Activated CD4-positive, alpha-beta T cell treated with anti-CD3 and anti-CD28 coated beads for 36 hours (primary cell): ENCODE results near the gene DCLK2. TPM values are rescaled to one million over a fixed set of nuclear protein-coding genes. Genes with fewer than 3 reads are reported as not detected.
A peak's percentile ranks its signal among the peaks of the same experiment; 100 is the strongest.

Source experiments
- ATAC-seq: fragments of 200-7000 bp; cut with Tn5 transposase; one replicate; pipeline ENCODE4 v1.10.0; 2021; ENCODE audit warnings: mild to moderate bottlenecking, moderate library complexity
- CTCF ChIA-PET: fragments of 350-600 bp; sonication (Branson Sonifier 250); formaldehyde crosslinking; loops from one replicate; lab custom pipeline; 2021; ENCODE audit warnings: antibody characterized with exemption; lab: Charles Lee
- POLR2A ChIA-PET: fragments of 350-600 bp; sonication (Branson Sonifier 250); formaldehyde crosslinking; loops from one replicate; lab custom pipeline; 2021; ENCODE audit warnings: antibody characterized with exemption, inconsistent platforms; lab: Charles Lee
- DNase-seq: peaks from one replicate; pipeline ENCODE4 v3.0.0-alpha.2; 2020
- H3K27ac Mint-ChIP-seq: one replicate; pipeline ENCODE4 v1.8.0; 2021; ENCODE audit warnings: mixed read lengths
- H3K27me3 Mint-ChIP-seq: one replicate; pipeline ENCODE4 v1.8.0; 2021; ENCODE audit warnings: mixed read lengths
- H3K36me3 Mint-ChIP-seq: one replicate; pipeline ENCODE4 v1.8.0; 2021; ENCODE audit warnings: low read depth, mixed read lengths
- H3K4me1 Mint-ChIP-seq: one replicate; pipeline ENCODE4 v1.8.0; 2021; ENCODE audit warnings: mixed read lengths
- H3K4me3 Mint-ChIP-seq: one replicate; pipeline ENCODE4 v1.8.0; 2021; ENCODE audit warnings: mild to moderate bottlenecking, moderate library complexity, mixed read lengths
- H3K9me3 Mint-ChIP-seq: one replicate; pipeline ENCODE4 v1.8.0; 2021; ENCODE audit warnings: low read depth, mixed read lengths
- intact Hi-C, 2 experiments: fragments of 100-400 bp; cut with DNase I in 1 of 2; cut with micrococcal nuclease in 1 of 2; formaldehyde crosslinking; loops; one replicate each; pipeline versions ENCODE4 v1.14.2 to v1.15.1; 2022 to 2024; cut with DNase I, micrococcal nuclease
- total RNA-seq, 2 experiments: library from RNA; stranded (reverse); gene quantifications; one replicate each; pipeline ENCODE4 v1.2.3, GENCODE V29; 2021

The DCLK2 gene
- total RNA-seq, 2 experiments from 2014 or later: not detected

DNA sequence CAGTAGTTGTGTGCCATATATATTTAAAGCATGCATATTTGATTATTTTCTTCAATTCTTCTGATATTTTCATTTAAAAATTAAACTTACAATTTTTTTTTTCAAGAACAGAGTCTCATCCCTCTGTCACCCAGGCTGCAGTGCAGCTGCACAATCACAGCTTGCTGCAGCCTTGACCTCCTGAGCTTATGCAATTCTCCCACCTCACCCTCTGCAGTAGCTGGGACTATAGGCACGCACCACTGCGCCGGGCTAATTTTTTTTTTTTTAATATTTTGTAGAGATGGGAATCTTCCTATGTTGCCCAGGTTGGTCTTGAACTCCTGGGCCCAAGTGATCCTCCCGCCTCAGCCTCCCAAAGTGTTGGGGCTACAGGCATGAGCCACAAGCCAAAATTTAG is 5.8 kb upstream of the DCLK2 start:
- Mint-ChIP-seq H3K4me1 (no peaks in the 10 kb centered on the region), H3K9me3 (no peaks in the 10 kb centered on the region), H3K4me3 (no peak overlapping the region), H3K27me3 (peaks cover 27% of the 10 kb centered on the region), H3K36me3 (no peaks in the 10 kb centered on the region), H3K27ac (no peak overlapping the region)
- DNase-seq (no peak), ATAC-seq (no peak)
- intact Hi-C loops: no loop called here
- CTCF ChIA-PET: no interaction called here
- POLR2A ChIA-PET: no interaction called here

DNA sequence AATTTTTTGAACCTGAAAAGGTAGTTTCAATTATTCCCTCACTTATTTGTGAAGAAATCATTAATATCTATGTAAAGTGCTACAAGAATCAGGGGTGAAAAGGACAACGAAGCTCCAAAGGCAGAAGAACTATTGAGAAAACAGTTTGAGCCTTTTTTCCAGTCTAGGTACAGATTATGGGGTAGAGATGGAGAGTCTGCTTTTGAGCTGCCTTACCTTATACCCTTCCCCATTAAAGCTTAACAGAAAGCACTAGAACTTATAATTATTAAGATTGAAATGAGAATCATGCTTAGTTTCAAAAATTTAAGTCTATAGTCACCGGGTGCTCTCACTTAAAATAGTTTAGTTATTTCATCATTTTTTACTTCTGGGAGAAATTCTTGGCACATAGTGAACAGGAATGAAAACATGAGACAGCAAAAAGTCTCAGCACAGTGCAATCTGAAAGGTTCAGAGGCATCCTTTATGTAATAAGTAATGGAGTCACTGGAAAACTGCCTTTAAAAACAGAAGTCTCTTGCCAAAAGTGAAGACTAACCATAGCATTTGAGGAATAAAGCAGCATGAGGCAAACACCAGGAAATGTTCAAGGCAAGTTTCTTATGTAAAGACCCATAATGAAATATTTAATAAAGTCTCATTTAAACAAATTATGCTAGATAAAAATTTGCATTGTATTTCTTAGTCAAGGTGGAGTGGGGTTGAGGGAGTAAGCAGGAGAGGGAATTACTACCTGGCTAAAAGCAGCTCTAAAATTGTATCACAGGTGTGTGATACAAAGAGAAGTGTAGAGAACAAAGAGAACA is 5.1 kb upstream of the DCLK2 start:
- intact Hi-C loops: no loop called here
- ChIA-PET CTCF (no interaction called here), POLR2A (no interaction called here)
- DNase-seq: no peak
- ATAC-seq: no peak
- Mint-ChIP-seq H3K9me3 (no peaks in the 10 kb centered on the region), H3K27ac (no peak overlapping the region), H3K36me3 (no peaks in the 10 kb centered on the region), H3K4me3 (no peak overlapping the region), H3K4me1 (no peaks in the 10 kb centered on the region), H3K27me3 (peaks cover 27% of the 10 kb centered on the region)

DNA sequence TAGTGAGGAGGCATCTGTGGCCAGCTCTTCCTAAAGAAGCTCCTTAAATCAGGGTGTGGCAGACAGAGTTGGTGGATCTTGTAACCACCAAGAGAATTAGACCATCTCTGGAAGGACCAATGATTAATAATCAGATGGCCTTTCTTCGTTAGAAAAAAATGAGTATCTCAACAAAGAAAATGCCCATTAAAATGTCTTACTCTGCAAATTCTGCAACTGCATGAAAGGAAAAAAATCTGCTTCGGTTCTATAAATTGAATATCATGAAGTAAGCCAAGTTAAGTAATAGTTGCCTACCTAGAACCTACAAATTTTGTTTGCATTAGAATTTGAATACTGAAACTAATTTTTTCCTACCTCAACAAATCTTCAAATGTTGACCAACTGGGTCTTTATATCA is 4.2 kb upstream of the DCLK2 start:
- Mint-ChIP-seq H3K27ac (no peak overlapping the region), H3K9me3 (no peaks in the 10 kb centered on the region), H3K4me3 (no peak overlapping the region), H3K36me3 (no peaks in the 10 kb centered on the region), H3K4me1 (no peaks in the 10 kb centered on the region), H3K27me3 (peaks cover 25% of the 10 kb centered on the region)
- ATAC-seq (no peak), DNase-seq (no peak)
- intact Hi-C loops: no loop called here
- ChIA-PET POLR2A (no interaction called here), CTCF (no interaction called here)

DNA sequence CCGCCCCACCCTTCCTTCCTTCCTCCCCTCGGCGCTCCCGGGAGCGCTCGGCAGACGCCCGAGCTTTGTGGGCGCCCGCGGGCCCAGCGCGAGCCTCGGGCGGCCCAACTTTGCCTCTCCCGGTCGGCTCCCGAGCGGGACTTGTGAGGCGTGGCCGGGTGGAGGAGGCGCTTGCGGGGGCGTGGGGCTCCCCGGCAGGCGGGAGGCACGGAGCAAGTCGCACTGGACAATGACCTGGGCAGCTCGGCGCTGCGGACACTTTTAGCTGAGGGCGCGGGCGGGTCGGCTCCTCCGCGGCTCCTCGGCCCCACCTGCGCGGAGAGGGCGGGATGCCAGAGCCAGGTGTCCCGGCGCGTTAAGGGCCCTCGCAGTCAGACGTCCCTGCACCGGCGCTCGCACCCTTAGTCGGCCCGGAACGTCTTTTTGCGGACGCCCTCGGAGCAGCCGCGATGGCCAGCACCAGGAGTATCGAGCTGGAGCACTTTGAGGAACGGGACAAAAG is 385 bp downstream of the DCLK2 start:
- peaks cover 41% of the 10 kb centered on the region for H3K27me3 Mint-ChIP-seq
- DNase-seq (peak; percentile 27), ATAC-seq (peak; percentile 39)
- no peak overlapping the region for H3K27ac Mint-ChIP-seq
- intact Hi-C loops: no loop called here
- POLR2A ChIA-PET: no interaction called here
- CTCF ChIA-PET: no interaction called here
- H3K4me3 Mint-ChIP-seq: peak overlapping the region; percentile 46
- H3K36me3 Mint-ChIP-seq: no peaks in the 10 kb centered on the region
- peaks cover 3% of the 10 kb centered on the region for H3K4me1 Mint-ChIP-seq
- H3K9me3 Mint-ChIP-seq: no peaks in the 10 kb centered on the region

DNA sequence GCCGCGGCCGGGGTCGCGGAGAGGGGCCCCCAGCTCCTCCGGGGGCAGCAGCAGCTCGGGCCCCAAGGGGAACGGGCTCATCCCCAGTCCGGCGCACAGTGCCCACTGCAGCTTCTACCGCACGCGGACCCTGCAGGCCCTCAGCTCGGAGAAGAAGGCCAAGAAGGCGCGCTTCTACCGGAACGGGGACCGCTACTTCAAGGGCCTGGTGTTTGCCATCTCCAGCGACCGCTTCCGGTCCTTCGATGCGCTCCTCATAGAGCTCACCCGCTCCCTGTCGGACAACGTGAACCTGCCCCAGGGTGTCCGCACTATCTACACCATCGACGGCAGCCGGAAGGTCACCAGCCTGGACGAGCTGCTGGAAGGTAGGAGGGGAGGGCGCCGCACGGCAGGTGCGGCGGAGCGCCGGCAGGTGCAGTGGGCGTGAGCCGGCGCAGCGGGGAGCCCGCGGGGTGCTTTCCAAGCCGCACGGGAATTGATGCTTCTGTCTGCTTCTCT is 886 bp downstream of the DCLK2 start:
- Mint-ChIP-seq H3K4me1 (peaks cover 3% of the 10 kb centered on the region), H3K27me3 (peaks cover 44% of the 10 kb centered on the region), H3K4me3 (peak overlapping the region; percentile 47), H3K9me3 (no peaks in the 10 kb centered on the region), H3K27ac (no peak overlapping the region), H3K36me3 (no peaks in the 10 kb centered on the region)
- CTCF ChIA-PET: no interaction called here
- DNase-seq: peak; percentile 46
- POLR2A ChIA-PET: no interaction called here
- peak; percentile 56 for ATAC-seq
- intact Hi-C loops: no loop called here

DNA sequence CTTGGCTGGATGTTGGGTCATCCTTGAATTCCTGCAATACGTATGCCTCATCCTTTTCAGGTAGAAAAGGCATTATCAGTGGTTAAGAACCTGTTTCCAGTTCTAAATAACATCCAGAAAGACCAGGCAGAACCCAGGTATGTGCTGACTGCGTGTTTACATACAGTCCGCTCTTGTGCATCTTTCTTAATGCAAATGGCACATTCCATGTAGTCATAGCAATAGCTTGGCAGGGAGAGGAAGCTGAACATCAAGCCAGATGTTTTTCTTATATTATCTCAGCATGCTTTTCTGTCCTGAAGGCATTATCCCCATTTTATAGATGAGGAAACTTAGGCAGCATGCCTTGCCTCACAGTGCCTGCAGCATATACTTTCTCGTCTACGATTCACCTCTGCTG is 2.1 kb downstream of the DCLK2 start:
- intact Hi-C loops: no loop called here
- Mint-ChIP-seq H3K9me3 (peaks cover 3% of the 10 kb centered on the region), H3K4me3 (no peak overlapping the region), H3K27me3 (peaks cover 48% of the 10 kb centered on the region), H3K36me3 (no peaks in the 10 kb centered on the region), H3K27ac (no peak overlapping the region), H3K4me1 (peaks cover 3% of the 10 kb centered on the region)
- ATAC-seq (no peak), DNase-seq (no peak)
- POLR2A ChIA-PET: no interaction called here
- CTCF ChIA-PET: no interaction called here

DNA sequence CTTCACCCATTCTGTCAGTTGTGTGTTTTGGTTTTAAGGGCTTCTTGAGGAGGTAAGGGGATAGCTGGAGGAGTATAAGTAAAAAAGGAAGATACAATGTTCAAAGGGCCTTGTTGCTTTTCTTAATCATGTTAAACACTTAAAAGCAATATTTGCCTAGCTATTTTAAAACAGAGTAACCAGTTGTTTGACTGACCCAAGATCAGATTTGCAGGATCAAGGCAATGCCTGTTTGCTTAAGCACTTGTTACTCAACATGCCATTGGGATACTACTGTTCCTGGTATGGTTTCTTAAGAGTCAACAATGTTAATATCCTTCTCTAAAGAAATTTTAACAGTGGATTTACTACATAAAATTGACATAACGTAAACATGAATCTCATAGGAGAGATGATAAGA is 2.6 kb downstream of the DCLK2 start:
- no peak for ATAC-seq
- Mint-ChIP-seq H3K4me1 (peaks cover 3% of the 10 kb centered on the region), H3K27me3 (peaks cover 43% of the 10 kb centered on the region), H3K36me3 (no peaks in the 10 kb centered on the region), H3K4me3 (no peak overlapping the region), H3K9me3 (peaks cover 3% of the 10 kb centered on the region), H3K27ac (no peak overlapping the region)
- intact Hi-C loops: no loop called here
- CTCF ChIA-PET: no interaction called here
- no peak for DNase-seq
- POLR2A ChIA-PET: no interaction called here

DNA sequence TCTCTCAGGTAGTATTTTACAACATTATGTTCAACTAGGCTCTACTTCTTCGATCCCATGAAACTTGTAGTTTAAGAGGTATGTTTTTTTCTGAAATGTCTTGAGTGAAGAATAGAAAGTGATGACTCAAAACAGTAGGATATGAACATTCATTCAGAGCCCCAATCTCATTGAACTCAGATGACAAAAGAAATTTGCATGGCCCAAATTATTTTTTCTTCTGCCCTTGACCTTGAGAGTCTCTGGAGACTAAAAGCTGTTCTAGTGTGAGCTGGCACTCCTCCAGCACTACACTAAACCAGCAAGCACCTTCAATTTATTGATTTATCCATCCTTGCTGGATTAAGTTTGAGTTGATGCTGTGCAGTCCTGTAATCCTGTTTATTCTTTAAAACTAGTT is 4.0 kb downstream of the DCLK2 start:
- ATAC-seq (peak; percentile 66), DNase-seq (peak; percentile 31)
- Mint-ChIP-seq H3K4me1 (peaks cover 3% of the 10 kb centered on the region), H3K9me3 (peaks cover 3% of the 10 kb centered on the region), H3K27ac (no peak overlapping the region), H3K4me3 (no peak overlapping the region), H3K36me3 (no peaks in the 10 kb centered on the region), H3K27me3 (peaks cover 30% of the 10 kb centered on the region)
- intact Hi-C loops: no loop called here
- POLR2A ChIA-PET: no interaction called here
- CTCF ChIA-PET: interaction anchor here (0.8 to 0.9 kb wide), 2 partner anchors 128 to 1604 kb away, joined by 3 to 4 read pairs; no protein-coding TSS in a partner anchor

DNA sequence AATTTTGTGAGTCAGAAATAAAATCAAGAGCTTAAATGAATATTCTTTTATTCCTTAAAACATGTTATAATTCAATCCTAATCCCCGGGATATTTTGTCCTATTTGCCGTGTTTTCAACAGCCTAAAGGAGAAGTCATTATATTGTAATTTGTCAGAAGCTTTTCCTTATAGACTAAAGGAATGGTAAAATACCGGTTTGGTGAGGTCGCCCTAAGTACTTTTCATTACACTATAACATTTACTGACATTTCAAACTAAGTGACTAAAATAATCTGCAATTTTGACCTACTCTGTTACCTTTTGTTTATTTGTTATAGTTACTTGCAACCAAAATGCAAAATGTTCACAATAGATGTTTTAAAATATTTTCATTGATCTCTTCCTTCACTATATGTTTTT is 8.8 kb downstream of the DCLK2 start:
- CTCF ChIA-PET: no interaction called here
- intact Hi-C loops: no loop called here
- Mint-ChIP-seq H3K9me3 (peaks cover 3% of the 10 kb centered on the region), H3K27ac (no peak overlapping the region), H3K4me3 (no peak overlapping the region), H3K4me1 (peaks cover 2% of the 10 kb centered on the region), H3K27me3 (peaks cover 12% of the 10 kb centered on the region), H3K36me3 (no peaks in the 10 kb centered on the region)
- DNase-seq (no peak), ATAC-seq (no peak)
- POLR2A ChIA-PET: no interaction called here

DNA sequence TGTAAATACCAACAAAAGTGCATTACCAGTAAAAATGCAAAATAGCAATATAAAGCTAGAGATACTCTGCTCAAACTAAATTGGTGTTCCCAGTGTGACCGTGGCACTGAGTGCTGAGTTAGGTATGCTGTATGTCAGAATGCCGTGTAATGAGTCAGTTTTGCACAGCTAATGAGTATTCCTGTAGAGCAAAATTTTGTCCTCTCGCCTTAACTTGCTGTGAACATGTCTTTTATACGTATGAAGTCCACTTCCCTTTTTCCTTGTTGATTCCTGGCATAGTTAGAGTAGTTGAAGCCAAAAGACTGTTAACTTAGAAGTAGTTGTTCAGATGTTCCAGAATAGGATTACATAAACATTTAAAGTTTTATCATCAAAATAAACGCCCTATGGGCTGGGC is 11.5 kb downstream of the DCLK2 start:
- Mint-ChIP-seq H3K27ac (no peak overlapping the region), H3K27me3 (peaks cover 5% of the 10 kb centered on the region), H3K4me3 (no peak overlapping the region), H3K36me3 (no peaks in the 10 kb centered on the region), H3K4me1 (no peaks in the 10 kb centered on the region), H3K9me3 (peaks cover 2% of the 10 kb centered on the region)
- ATAC-seq (no peak), DNase-seq (no peak)
- CTCF ChIA-PET: no interaction called here
- intact Hi-C loops: no loop called here
- POLR2A ChIA-PET: no interaction called here

DNA sequence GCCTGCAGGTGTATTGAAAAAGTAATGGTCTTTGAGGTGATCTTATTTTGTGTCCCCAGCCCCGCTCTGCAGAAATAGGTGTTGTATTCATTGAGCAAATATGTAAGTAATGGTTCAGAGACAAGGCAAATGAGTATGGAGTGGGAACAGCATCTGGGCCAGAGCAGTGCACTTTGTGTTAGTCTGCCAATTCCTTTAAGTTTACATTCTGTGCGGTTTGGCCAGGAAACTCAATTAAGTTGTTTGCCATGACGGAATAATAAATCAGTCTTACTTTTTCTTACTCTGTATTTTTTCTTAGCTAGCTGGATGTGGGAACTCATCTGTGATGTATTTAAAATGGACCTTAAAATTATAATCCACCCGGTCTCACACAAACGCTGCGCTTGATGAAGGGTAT is 12.6 kb downstream of the DCLK2 start:
- CTCF ChIA-PET: no interaction called here
- no peak overlapping the region for H3K27ac Mint-ChIP-seq
- no peaks in the 10 kb centered on the region for H3K4me1 Mint-ChIP-seq
- H3K9me3 Mint-ChIP-seq: no peaks in the 10 kb centered on the region
- POLR2A ChIA-PET: no interaction called here
- DNase-seq: no peak
- H3K27me3 Mint-ChIP-seq: peaks cover 3% of the 10 kb centered on the region
- no peak overlapping the region for H3K4me3 Mint-ChIP-seq
- ATAC-seq: no peak
- intact Hi-C loops: no loop called here
- H3K36me3 Mint-ChIP-seq: no peaks in the 10 kb centered on the region

DNA sequence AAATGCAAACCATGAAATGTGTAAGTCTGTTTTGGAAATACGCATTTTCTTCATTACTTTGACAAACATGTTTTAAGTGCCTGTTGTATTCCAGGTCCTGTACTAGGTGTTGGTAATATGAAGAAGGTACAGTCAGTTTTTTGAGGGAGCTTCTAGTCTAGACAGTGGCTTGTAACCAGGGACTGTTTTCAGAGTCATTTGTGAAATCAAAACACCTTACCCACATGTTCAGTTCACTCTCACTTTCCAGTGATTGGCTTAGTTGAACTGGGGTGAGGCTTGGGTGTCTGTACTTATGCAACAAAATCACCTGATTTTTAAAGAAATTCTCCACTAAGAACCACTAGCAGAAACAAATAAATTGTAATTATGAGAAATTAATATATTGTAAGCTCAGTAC is 16.4 kb downstream of the DCLK2 start:
- ChIA-PET CTCF (no interaction called here), POLR2A (no interaction called here)
- no peaks in the 10 kb centered on the region for H3K4me1 Mint-ChIP-seq
- H3K27me3 Mint-ChIP-seq: peaks cover 3% of the 10 kb centered on the region
- no peaks in the 10 kb centered on the region for H3K36me3 Mint-ChIP-seq
- no peak overlapping the region for H3K4me3 Mint-ChIP-seq
- ATAC-seq (no peak), DNase-seq (no peak)
- intact Hi-C loops: no loop called here
- H3K9me3 Mint-ChIP-seq: no peaks in the 10 kb centered on the region
- no peak overlapping the region for H3K27ac Mint-ChIP-seq
